NT2/D1 (cell line): Measurements from ENCODE around the gene MYO7B.

Experiments used
- SUZ12 ChIP-seq: IDR thresholded peaks from 2 replicates; pipeline ENCODE4 v1.6.1; 2011; ENCODE audit not compliant: insufficient read length, insufficient read depth; ENCODE audit errors: extremely low read depth
- YY1 ChIP-seq: IDR thresholded peaks from 2 replicates; pipeline ENCODE4 v1.6.1; 2011; ENCODE audit not compliant: insufficient read length, insufficient read depth
- ZNF274 ChIP-seq: IDR thresholded peaks from 2 replicates; pipeline ENCODE4 v1.6.1; 2011; ENCODE audit warnings: mild to moderate bottlenecking, low read depth, low read length

DNA sequence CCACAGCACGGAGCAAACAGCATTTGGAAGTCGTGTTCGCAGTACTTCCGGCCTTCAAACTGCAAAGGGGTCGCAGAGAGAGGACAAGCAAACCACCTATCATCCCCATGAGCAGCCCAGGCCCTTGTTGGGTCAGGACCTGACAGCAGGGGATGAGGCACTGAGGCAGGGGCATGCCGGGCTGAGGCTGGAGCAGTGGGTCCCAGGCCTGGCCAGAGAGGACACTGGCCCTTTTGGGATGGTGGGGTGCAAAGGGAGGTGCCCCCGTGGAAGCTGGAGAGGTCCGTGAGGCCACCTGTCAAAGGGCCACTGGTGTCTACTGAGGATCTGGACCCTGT lies 119.3 kb downstream of the MYO7B start:
- TF ChIP-seq ZNF274 = no peak
- no peak for TF ChIP-seq SUZ12
- TF ChIP-seq YY1 = no peak
